Upper lobe of left lung (tissue), 4 donors: ENCODE measurements around the gene ILK.

ENCODE experiments used
- EP300 ChIP-seq, 4 donors: sonication (generic); formaldehyde crosslinking; IDR thresholded peaks; one replicate each; pipeline ENCODE4 v1.5.1; 2017; ENCODE audit warnings: antibody characterized with exemption in 4 of 4, control low read depth in 2 of 4
- TF ChIP-seq, protein P1 (sequence below), 6 experiments: fragments of 450-650 bp in 4 of 6; fragments of 200-600 bp in 2 of 6; sonication (generic) in 2 of 6; IDR thresholded peaks; one replicate each; pipeline ENCODE4 v1.5.1; 2016 to 2019; ENCODE audit warnings: antibody characterized with exemption in 6 of 6

DNA sequence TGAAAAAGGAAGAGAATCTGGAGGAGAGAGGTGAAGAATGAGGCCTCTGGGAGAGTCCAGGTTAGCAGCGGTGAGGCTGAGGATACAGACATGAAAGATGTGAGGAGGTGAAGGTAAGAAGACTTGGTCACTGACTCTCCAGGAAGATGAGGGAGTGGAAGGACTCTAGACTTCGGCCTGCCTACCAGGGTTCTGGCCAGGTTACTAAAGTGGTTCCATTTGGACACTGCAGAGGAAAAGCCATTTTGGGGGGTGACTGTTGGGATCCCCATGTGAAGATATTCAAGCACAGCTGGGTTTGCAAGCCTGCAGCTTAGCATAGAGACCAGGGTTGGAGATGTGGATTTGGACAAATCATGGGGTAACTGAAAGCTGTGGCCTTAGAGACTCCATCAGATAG, 44.3 kb downstream of the ILK start:
- TF ChIP-seq, protein P1, sequence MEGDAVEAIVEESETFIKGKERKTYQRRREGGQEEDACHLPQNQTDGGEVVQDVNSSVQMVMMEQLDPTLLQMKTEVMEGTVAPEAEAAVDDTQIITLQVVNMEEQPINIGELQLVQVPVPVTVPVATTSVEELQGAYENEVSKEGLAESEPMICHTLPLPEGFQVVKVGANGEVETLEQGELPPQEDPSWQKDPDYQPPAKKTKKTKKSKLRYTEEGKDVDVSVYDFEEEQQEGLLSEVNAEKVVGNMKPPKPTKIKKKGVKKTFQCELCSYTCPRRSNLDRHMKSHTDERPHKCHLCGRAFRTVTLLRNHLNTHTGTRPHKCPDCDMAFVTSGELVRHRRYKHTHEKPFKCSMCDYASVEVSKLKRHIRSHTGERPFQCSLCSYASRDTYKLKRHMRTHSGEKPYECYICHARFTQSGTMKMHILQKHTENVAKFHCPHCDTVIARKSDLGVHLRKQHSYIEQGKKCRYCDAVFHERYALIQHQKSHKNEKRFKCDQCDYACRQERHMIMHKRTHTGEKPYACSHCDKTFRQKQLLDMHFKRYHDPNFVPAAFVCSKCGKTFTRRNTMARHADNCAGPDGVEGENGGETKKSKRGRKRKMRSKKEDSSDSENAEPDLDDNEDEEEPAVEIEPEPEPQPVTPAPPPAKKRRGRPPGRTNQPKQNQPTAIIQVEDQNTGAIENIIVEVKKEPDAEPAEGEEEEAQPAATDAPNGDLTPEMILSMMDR (IDR thresholded peaks at IDR 0.05): no peak
- TF ChIP-seq EP300 (IDR thresholded peaks at IDR 0.05): no peak
